PC-9 (cell line): ENCODE results near the gene NXNL1. TPM values are rescaled to one million over a fixed set of nuclear protein-coding genes. Genes with fewer than 3 reads are reported as not detected.

ENCODE experiments used
- BruUV-seq: library from RNA; stranded (reverse); fragments of 400-500 nt; replicated peaks from 2 replicates; lab custom pipeline; 2021; lab: Mats Ljungman, UMichigan
- CTCF ChIA-PET: fragments of 300-600 bp; sonication (Branson Sonifier 250); formaldehyde crosslinking; loops from one replicate; lab custom pipeline; 2022; ENCODE audit warnings: antibody characterized with exemption; lab: Charles Lee
- POLR2A ChIA-PET: fragments of 300-600 bp; sonication (Branson Sonifier 250); formaldehyde crosslinking; loops from one replicate; lab custom pipeline; 2022; ENCODE audit warnings: antibody characterized with exemption; ENCODE audit not compliant: unreplicated experiment; lab: Charles Lee
- DNase-seq, 2 experiments: peaks; one replicate each; pipeline versions ENCODE4 v3.0.0 to v3.0.0-alpha.2; 2015 to 2022; ENCODE audit warnings: mixed read lengths in 1 of 2
- H2AFZ ChIP-seq: fragments of 200-600 bp; sonication (generic); 2 replicates; pipeline ENCODE4 v1.8.1; 2017; ENCODE audit warnings: antibody characterized with exemption
- H3F3A ChIP-seq: fragments of 200-600 bp; sonication (generic); 2 replicates; pipeline ENCODE4 v1.8.1; 2017; ENCODE audit warnings: antibody characterized with exemption, mild to moderate bottlenecking, low read depth; ENCODE audit not compliant: insufficient read depth
- H3K27ac ChIP-seq: fragments of 200-600 bp; sonication (generic); 2 replicates; pipeline ENCODE4 v1.6.1; 2016; ENCODE audit warnings: mixed run types
- H3K27me3 ChIP-seq: fragments of 200-600 bp; sonication (generic); 2 replicates; pipeline ENCODE4 v1.6.1; 2016; ENCODE audit warnings: low read depth, mixed run types; ENCODE audit not compliant: insufficient read depth
- H3K36me3 ChIP-seq: fragments of 200-600 bp; sonication (generic); 2 replicates; pipeline ENCODE4 v1.6.1; 2016; ENCODE audit warnings: low read depth, mixed run types
- H3K4me1 ChIP-seq: fragments of 200-600 bp; sonication (generic); replicated peaks from 2 replicates; pipeline ENCODE4 v1.6.1; 2016; ENCODE audit warnings: mixed run types; ENCODE audit not compliant: insufficient read depth
- H3K4me2 ChIP-seq: fragments of 200-600 bp; sonication (generic); 2 replicates; pipeline ENCODE4 v1.6.1; 2017; ENCODE audit warnings: mixed run types
- H3K4me3 ChIP-seq: fragments of 200-600 bp; sonication (generic); 2 replicates; pipeline ENCODE4 v1.6.1; 2016; ENCODE audit warnings: mixed run types
- H3K79me2 ChIP-seq: fragments of 200-600 bp; sonication (generic); 2 replicates; pipeline ENCODE4 v1.6.1; 2017; ENCODE audit warnings: low read depth, mixed run types
- H3K9me2 ChIP-seq: fragments of 200-600 bp; sonication (generic); 2 replicates; pipeline ENCODE4 v1.8.1; 2017; ENCODE audit warnings: mild to moderate bottlenecking; ENCODE audit not compliant: insufficient read depth
- H3K9me3 ChIP-seq: fragments of 200-600 bp; sonication (generic); 2 replicates; pipeline ENCODE4 v1.8.1; 2016; ENCODE audit warnings: low read depth; ENCODE audit not compliant: insufficient read depth
- H4K20me1 ChIP-seq: fragments of 200-600 bp; sonication (generic); 2 replicates; pipeline ENCODE4 v1.8.1; 2017; ENCODE audit not compliant: insufficient read depth
- CTCF ChIP-seq: fragments of 200-600 bp; sonication (generic); conservative IDR thresholded peaks from 2 replicates; pipeline ENCODE4 v1.6.1; 2017; ENCODE audit warnings: mixed run types, antibody characterized with exemption, mild to moderate bottlenecking, moderate library complexity
- EZH2 ChIP-seq: fragments of 200-600 bp; sonication (generic); IDR thresholded peaks from 2 replicates; pipeline ENCODE4 v1.8.0; 2017; ENCODE audit warnings: antibody characterized with exemption, low read depth
- intact Hi-C: fragments of 100-400 bp; cut with micrococcal nuclease; formaldehyde crosslinking; loops from one replicate; pipeline ENCODE4 v1.10.0; 2022; ENCODE audit not compliant: unreplicated experiment
- total RNA-seq: library from RNA; stranded (reverse); gene quantifications from 2 replicates; pipeline ENCODE4 v1.2.3, GENCODE V29; 2021

The NXNL1 gene
- total RNA-seq, 1 experiment from 2014 or later = not detected

GRCh38 chr19:17441241-17442021 is 19.3 kb downstream of the NXNL1 start:
- 0 out of 2 replicates have a peak, but pooled peaks cover 3% of the 10 kb centered on the region for H3K9me3 ChIP-seq
- peak in 1 of 2 experiments; percentile 57 for DNase-seq
- no peaks in the 10 kb centered on the region for H3K27me3 ChIP-seq
- H4K20me1 ChIP-seq = no peaks in the 10 kb centered on the region
- peaks cover 20% of the 10 kb centered on the region for H3F3A ChIP-seq
- no peak overlapping the region for H3K4me2 ChIP-seq
- no peaks in the 10 kb centered on the region for H3K9me2 ChIP-seq
- intact Hi-C loops = no loop called here
- no peak overlapping the region for H3K4me3 ChIP-seq
- H3K27ac ChIP-seq = no peak overlapping the region
- BruUV-seq = no TSS peak
- H3K4me1 ChIP-seq = no peaks in the 10 kb centered on the region
- H3K36me3 ChIP-seq = no peaks in the 10 kb centered on the region
- CTCF ChIA-PET = interaction anchor here (0.6 to 0.7 kb wide), 3 partner anchors 13 to 54 kb away, joined by 3 to 7 read pairs (median 4); no protein-coding TSS in a partner anchor
- peak; percentile 68 for TF ChIP-seq CTCF
- no peak for TF ChIP-seq EZH2
- H3K79me2 ChIP-seq = no peaks in the 10 kb centered on the region
- POLR2A ChIA-PET = no interaction called here
- H2AFZ ChIP-seq = no peak overlapping the region

DNA sequence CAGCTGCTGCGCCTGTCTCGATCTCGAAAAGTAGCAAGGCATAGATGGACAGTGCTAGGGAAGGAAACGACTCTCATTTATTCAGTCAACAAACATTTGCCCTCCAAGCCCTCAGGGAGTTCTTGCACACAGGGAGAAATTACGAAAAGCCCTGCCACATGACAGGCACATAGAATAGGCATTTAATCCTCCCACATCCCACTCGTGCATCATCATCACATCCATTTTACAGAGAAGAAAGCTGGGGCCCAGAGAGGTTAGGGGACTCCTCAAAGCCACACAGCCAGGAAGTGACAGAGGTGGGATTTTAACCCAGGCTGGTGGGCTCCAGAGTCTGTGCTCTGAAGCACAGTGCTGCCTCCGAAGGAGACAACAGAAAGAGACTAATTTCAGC is 23.9 kb downstream of the NXNL1 start:
- Histone ChIP-seq H3K4me3 (no peak overlapping the region), H4K20me1 (no peaks in the 10 kb centered on the region), H3K4me2 (no peak overlapping the region), H3K9me2 (no peaks in the 10 kb centered on the region), H3K27me3 (no peaks in the 10 kb centered on the region), H3K36me3 (no peaks in the 10 kb centered on the region), H3K79me2 (no peaks in the 10 kb centered on the region), H3K9me3 (no peaks in the 10 kb centered on the region), H3K27ac (no peak overlapping the region), H3K4me1 (no peaks in the 10 kb centered on the region), H3F3A (peaks cover 21% of the 10 kb centered on the region), H2AFZ (no peak overlapping the region)
- no peak for TF ChIP-seq EZH2
- BruUV-seq = no TSS peak
- CTCF ChIA-PET = no interaction called here
- POLR2A ChIA-PET = no interaction called here
- no peak for DNase-seq
- intact Hi-C loops = no loop called here

GRCh38 chr19:17436094-17436873 is 24.4 kb downstream of the NXNL1 start:
- intact Hi-C loops = no loop called here
- CTCF ChIA-PET = no interaction called here
- DNase-seq = no peak
- Histone ChIP-seq H3K9me3 (no peaks in the 10 kb centered on the region), H3K36me3 (no peaks in the 10 kb centered on the region), H3K9me2 (no peaks in the 10 kb centered on the region), H3F3A (peaks cover 17% of the 10 kb centered on the region; the same call in 1 of the 2 replicates), H3K27me3 (no peaks in the 10 kb centered on the region), H4K20me1 (no peaks in the 10 kb centered on the region), H3K4me2 (no peak overlapping the region), H3K27ac (no peak overlapping the region), H2AFZ (no peak overlapping the region), H3K4me3 (no peak overlapping the region), H3K4me1 (no peaks in the 10 kb centered on the region), H3K79me2 (no peaks in the 10 kb centered on the region)
- POLR2A ChIA-PET = no interaction called here
- no peak for TF ChIP-seq CTCF
- no peak for TF ChIP-seq EZH2
- no TSS peak for BruUV-seq
